Neural cell (in vitro differentiated cells): ENCODE data around the gene HHATL. TPM values are rescaled to one million over a fixed set of nuclear protein-coding genes. Genes with fewer than 3 reads are reported as not detected.

Source experiments
- H2AFZ ChIP-seq: fragments of 200-600, 300-800 bp; sonication (generic), shearing (Covaris generic); 2 replicates; pipeline ENCODE4 v1.6.0; 2014; ENCODE audit warnings: low read depth, mild to moderate bottlenecking, antibody characterized with exemption, low read length, moderate library complexity
- H3F3A ChIP-seq: fragments of 200-600 bp; shearing (Covaris generic); 2 replicates; pipeline ENCODE4 v1.6.1; 2016; ENCODE audit warnings: mild to moderate bottlenecking, moderate library complexity, mixed read lengths, antibody characterized with exemption, low read length; ENCODE audit not compliant: insufficient read depth, poor library complexity, severe bottlenecking
- H3K27ac ChIP-seq: fragments of 200-600, 300-800 bp; sonication (generic), shearing (Covaris generic); 2 replicates; pipeline ENCODE4 v1.5.1; 2014; ENCODE audit warnings: mild to moderate bottlenecking, low read length, moderate library complexity
- H3K27me3 ChIP-seq: fragments of 300-800, 200-600 bp; sonication (generic), shearing (Covaris generic); 2 replicates; pipeline ENCODE4 v1.6.0; 2014; ENCODE audit warnings: mild to moderate bottlenecking, low read depth, low read length, moderate library complexity; ENCODE audit not compliant: insufficient read depth
- H3K36me3 ChIP-seq: fragments of 300-800, 200-600 bp; sonication (generic), shearing (Covaris generic); 2 replicates; pipeline ENCODE4 v1.5.1; 2014; ENCODE audit warnings: mild to moderate bottlenecking, antibody characterized with exemption, low read length, moderate library complexity; ENCODE audit not compliant: insufficient read depth
- H3K4me2 ChIP-seq: fragments of 300-800, 200-600 bp; sonication (generic), shearing (Covaris generic); 2 replicates; pipeline ENCODE4 v1.6.0; 2014; ENCODE audit warnings: mild to moderate bottlenecking, low read length
- H3K4me3 ChIP-seq: fragments of 300-800, 200-600 bp; sonication (generic), shearing (Covaris generic); 2 replicates; pipeline ENCODE4 v1.5.1; 2014; ENCODE audit warnings: mild to moderate bottlenecking, low read length, moderate library complexity
- H3K79me2 ChIP-seq: fragments of 200-600 bp; shearing (Covaris generic); replicated peaks from 2 replicates; pipeline ENCODE4 v1.6.0; 2014; ENCODE audit warnings: mild to moderate bottlenecking, low read length, moderate library complexity; ENCODE audit not compliant: insufficient read depth
- H3K9ac ChIP-seq: fragments of 300-800, 200-600 bp; sonication (generic), shearing (Covaris generic); 2 replicates; pipeline ENCODE4 v1.6.1; 2016; ENCODE audit warnings: mild to moderate bottlenecking, low read length, mixed read lengths
- H3K9me2 ChIP-seq: fragments of 200-600 bp; shearing (Covaris generic); 2 replicates; pipeline ENCODE4 v1.6.1; 2016; ENCODE audit warnings: mild to moderate bottlenecking, low read length, mixed read lengths; ENCODE audit not compliant: insufficient read depth
- H3K9me3 ChIP-seq: fragments of 200-600, 300-800 bp; sonication (generic), shearing (Covaris generic); 2 replicates; pipeline ENCODE4 v1.6.1; 2016; ENCODE audit warnings: mild to moderate bottlenecking, mixed run types, low read length, moderate library complexity, mixed read lengths
- H4K20me1 ChIP-seq: fragments of 200-600 bp; shearing (Covaris generic); 2 replicates; pipeline ENCODE4 v1.6.1; 2016; ENCODE audit warnings: mild to moderate bottlenecking, mixed run types; ENCODE audit not compliant: insufficient read depth
- EP300 ChIP-seq: fragments of 450-650 bp; conservative IDR thresholded peaks from 2 replicates; pipeline ENCODE4 v1.6.1; 2014; ENCODE audit warnings: antibody characterized with exemption, mild to moderate bottlenecking, moderate library complexity; ENCODE audit not compliant: poor library complexity, severe bottlenecking
- EZH2 ChIP-seq: fragments of 200-600, 300-800 bp; shearing (Covaris generic), sonication (generic); IDR thresholded peaks from 2 replicates; pipeline ENCODE4 v1.6.1; 2014; ENCODE audit warnings: antibody characterized with exemption, low read length, borderline replicate concordance, mild to moderate bottlenecking; ENCODE audit not compliant: insufficient read depth, poor library complexity, severe bottlenecking
- MXI1 ChIP-seq: fragments of 450-650 bp; conservative IDR thresholded peaks from 2 replicates; pipeline ENCODE4 v1.6.1; 2014; ENCODE audit warnings: antibody characterized with exemption, mild to moderate bottlenecking; ENCODE audit not compliant: poor library complexity, severe bottlenecking
- POLR2AphosphoS5 ChIP-seq: IDR thresholded peaks from 2 replicates; pipeline ENCODE4 v1.6.1; 2012
- RAD21 ChIP-seq: fragments of 450-650 bp; conservative IDR thresholded peaks from 2 replicates; pipeline ENCODE4 v1.6.1; 2014; ENCODE audit warnings: antibody characterized with exemption, mild to moderate bottlenecking, moderate library complexity
- SMC3 ChIP-seq: fragments of 450-650 bp; conservative IDR thresholded peaks from 2 replicates; pipeline ENCODE4 v1.6.1; 2014; ENCODE audit warnings: antibody characterized with exemption, mild to moderate bottlenecking, moderate library complexity; ENCODE audit not compliant: poor library complexity
- TAF1 ChIP-seq: IDR thresholded peaks from 2 replicates; pipeline ENCODE4 v1.6.1; 2012; ENCODE audit warnings: low read depth
- polyA plus RNA-seq: library from polyadenylated mRNA; depleted of rRNA; stranded (reverse); fragments of >200 nt; gene quantifications from 2 replicates; pipeline ENCODE4 v1.2.3, GENCODE V29; 2014
- TF ChIP-seq, protein P1 (sequence below): fragments of 450-650 bp; IDR thresholded peaks from 2 replicates; pipeline ENCODE4 v1.5.1; 2014; ENCODE audit warnings: antibody characterized with exemption, mild to moderate bottlenecking, moderate library complexity; ENCODE audit not compliant: poor library complexity, severe bottlenecking
- TF ChIP-seq, protein P2 (sequence below): IDR thresholded peaks from 2 replicates; pipeline ENCODE4 v1.6.1; 2012; ENCODE audit warnings: borderline replicate concordance

Gene HHATL
- polyA plus RNA-seq, 1 donor from 2014 or later, result not detected

DNA sequence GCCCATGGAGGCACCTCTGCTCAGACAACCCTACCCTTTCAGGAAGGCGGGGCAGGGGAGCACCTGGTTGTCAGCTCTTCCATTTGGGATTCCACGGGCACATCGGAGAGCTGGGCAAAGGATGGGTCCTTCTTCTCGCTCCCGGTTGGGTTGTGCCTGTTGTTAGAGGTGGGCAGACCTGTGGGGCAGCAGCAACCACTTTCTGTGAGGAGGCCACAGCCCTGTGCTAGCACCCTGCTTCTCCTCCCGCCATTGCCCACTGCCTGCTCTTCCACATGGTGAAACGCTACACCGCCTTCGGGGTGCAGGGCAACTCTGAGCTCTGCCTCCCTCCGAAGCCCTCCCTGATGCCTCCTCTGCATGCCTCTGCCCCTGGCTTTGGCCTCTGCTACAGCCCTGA is 7.0 kb upstream of the HHATL start:
- no peak overlapping the region for H3K4me2 ChIP-seq
- TF ChIP-seq, protein P1, sequence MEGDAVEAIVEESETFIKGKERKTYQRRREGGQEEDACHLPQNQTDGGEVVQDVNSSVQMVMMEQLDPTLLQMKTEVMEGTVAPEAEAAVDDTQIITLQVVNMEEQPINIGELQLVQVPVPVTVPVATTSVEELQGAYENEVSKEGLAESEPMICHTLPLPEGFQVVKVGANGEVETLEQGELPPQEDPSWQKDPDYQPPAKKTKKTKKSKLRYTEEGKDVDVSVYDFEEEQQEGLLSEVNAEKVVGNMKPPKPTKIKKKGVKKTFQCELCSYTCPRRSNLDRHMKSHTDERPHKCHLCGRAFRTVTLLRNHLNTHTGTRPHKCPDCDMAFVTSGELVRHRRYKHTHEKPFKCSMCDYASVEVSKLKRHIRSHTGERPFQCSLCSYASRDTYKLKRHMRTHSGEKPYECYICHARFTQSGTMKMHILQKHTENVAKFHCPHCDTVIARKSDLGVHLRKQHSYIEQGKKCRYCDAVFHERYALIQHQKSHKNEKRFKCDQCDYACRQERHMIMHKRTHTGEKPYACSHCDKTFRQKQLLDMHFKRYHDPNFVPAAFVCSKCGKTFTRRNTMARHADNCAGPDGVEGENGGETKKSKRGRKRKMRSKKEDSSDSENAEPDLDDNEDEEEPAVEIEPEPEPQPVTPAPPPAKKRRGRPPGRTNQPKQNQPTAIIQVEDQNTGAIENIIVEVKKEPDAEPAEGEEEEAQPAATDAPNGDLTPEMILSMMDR, result no peak
- no peak for TF ChIP-seq SMC3
- TF ChIP-seq EZH2, result no peak
- no peak for TF ChIP-seq POLR2AphosphoS5
- TF ChIP-seq EP300, result no peak
- no peak for TF ChIP-seq MXI1
- TF ChIP-seq, protein P2, sequence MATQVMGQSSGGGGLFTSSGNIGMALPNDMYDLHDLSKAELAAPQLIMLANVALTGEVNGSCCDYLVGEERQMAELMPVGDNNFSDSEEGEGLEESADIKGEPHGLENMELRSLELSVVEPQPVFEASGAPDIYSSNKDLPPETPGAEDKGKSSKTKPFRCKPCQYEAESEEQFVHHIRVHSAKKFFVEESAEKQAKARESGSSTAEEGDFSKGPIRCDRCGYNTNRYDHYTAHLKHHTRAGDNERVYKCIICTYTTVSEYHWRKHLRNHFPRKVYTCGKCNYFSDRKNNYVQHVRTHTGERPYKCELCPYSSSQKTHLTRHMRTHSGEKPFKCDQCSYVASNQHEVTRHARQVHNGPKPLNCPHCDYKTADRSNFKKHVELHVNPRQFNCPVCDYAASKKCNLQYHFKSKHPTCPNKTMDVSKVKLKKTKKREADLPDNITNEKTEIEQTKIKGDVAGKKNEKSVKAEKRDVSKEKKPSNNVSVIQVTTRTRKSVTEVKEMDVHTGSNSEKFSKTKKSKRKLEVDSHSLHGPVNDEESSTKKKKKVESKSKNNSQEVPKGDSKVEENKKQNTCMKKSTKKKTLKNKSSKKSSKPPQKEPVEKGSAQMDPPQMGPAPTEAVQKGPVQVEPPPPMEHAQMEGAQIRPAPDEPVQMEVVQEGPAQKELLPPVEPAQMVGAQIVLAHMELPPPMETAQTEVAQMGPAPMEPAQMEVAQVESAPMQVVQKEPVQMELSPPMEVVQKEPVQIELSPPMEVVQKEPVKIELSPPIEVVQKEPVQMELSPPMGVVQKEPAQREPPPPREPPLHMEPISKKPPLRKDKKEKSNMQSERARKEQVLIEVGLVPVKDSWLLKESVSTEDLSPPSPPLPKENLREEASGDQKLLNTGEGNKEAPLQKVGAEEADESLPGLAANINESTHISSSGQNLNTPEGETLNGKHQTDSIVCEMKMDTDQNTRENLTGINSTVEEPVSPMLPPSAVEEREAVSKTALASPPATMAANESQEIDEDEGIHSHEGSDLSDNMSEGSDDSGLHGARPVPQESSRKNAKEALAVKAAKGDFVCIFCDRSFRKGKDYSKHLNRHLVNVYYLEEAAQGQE, result no peak
- TF ChIP-seq TAF1, result no peak
- TF ChIP-seq RAD21, result no peak
- no peak overlapping the region for H2AFZ ChIP-seq
- H3K9me3 ChIP-seq, result no peaks in the 10 kb centered on the region
- no peak overlapping the region for H3K27ac ChIP-seq
- H3K79me2 ChIP-seq, result no peaks in the 10 kb centered on the region
- H3K4me3 ChIP-seq, result no peak overlapping the region
- no peaks in the 10 kb centered on the region for H3F3A ChIP-seq
- no peaks in the 10 kb centered on the region for H4K20me1 ChIP-seq
- H3K9ac ChIP-seq, result no peak overlapping the region
- H3K27me3 ChIP-seq, result no peaks in the 10 kb centered on the region
- no peaks in the 10 kb centered on the region for H3K36me3 ChIP-seq
- no peaks in the 10 kb centered on the region for H3K9me2 ChIP-seq

DNA sequence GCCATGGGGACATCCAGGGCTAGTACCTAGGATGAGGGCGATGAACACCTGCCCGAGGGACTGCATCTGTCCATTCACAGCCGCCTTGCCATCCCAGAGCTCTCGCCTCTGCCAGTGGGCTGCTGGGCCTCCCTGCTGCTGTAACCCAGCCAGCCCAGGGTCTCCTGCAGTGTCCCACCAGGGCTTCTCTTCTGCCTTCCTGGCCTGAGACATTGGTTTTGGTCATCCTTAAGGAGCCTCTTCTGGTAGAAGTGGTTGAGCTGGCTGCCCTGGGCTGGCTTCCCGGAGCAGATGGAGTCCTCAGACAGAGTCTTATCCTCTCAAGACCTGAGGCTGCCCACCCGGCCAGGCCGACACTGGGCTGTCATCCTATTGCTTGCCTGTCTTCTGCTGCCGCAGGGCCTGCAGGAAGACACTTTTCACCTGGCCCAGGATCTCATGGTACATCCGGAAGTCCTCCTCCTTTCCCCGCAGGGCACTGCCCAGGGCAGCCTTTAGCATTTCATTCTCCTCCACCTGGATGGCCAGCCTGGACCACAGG is 6.1 kb upstream of the HHATL start:
- no peak overlapping the region for H3K4me2 ChIP-seq
- no peaks in the 10 kb centered on the region for H3K9me3 ChIP-seq
- H3K27ac ChIP-seq, result no peak overlapping the region
- no peaks in the 10 kb centered on the region for H4K20me1 ChIP-seq
- H3F3A ChIP-seq, result no peaks in the 10 kb centered on the region
- no peaks in the 10 kb centered on the region for H3K36me3 ChIP-seq
- no peaks in the 10 kb centered on the region for H3K9me2 ChIP-seq
- H3K9ac ChIP-seq, result no peak overlapping the region
- H3K27me3 ChIP-seq, result no peaks in the 10 kb centered on the region
- H3K79me2 ChIP-seq, result no peaks in the 10 kb centered on the region
- H3K4me3 ChIP-seq, result no peak overlapping the region
- TF ChIP-seq, protein P1, result no peak
- TF ChIP-seq, protein P2, result no peak
- no peak for TF ChIP-seq POLR2AphosphoS5
- no peak for TF ChIP-seq MXI1
- no peak for TF ChIP-seq TAF1
- no peak for TF ChIP-seq EP300
- TF ChIP-seq SMC3, result no peak
- H2AFZ ChIP-seq, result no peak overlapping the region
